ENCODE measurements around the gene MCEMP1.

- no peak for TF ChIP-seq SIN3A (IDR thresholded peaks at IDR 0.05; ENCODE audit: borderline replicate concordance, low read depth, low read length)
- no peak for TF ChIP-seq NFYB (CRISPR knock-in tag; IDR thresholded peaks at IDR 0.05)
- no peak for TF ChIP-seq ZNF629 (CRISPR knock-in tag; conservative IDR thresholded peaks at IDR 0.05)
- TF ChIP-seq NCOA5 (CRISPR knock-in tag; IDR thresholded peaks at IDR 0.05), result no peak
- TF ChIP-seq ZNF136 (CRISPR knock-in tag; IDR thresholded peaks at IDR 0.05; ENCODE audit: low read depth), result no peak
- TF ChIP-seq MXI1 (IDR thresholded peaks at IDR 0.05; ENCODE audit: borderline replicate concordance, low read depth, low read length), result no peak
- no peak for TF ChIP-seq NR2C2 (CRISPR knock-in tag; IDR thresholded peaks at IDR 0.05; ENCODE audit: borderline replicate concordance)
- TF ChIP-seq ATF2 (CRISPR knock-in tag; IDR thresholded peaks at IDR 0.05), result no peak
- TF ChIP-seq CTCF (CRISPR knock-in tag; IDR thresholded peaks at IDR 0.05), result no peak
- TF ChIP-seq ELK4 (CRISPR knock-in tag; IDR thresholded peaks at IDR 0.05; ENCODE audit: borderline replicate concordance), result no peak
- no peak for TF ChIP-seq RAD21 (CRISPR knock-in tag; IDR thresholded peaks at IDR 0.05)
- TF ChIP-seq EZH2 (conservative IDR thresholded peaks at IDR 0.05; ENCODE audit: low read depth, low read length), result no peak
- no peak for TF ChIP-seq ZNF770 (CRISPR knock-in tag; IDR thresholded peaks at IDR 0.05)
- TF ChIP-seq AFF4 (CRISPR knock-in tag; IDR thresholded peaks at IDR 0.05), result no peak
Observed at GRCh38 chr19:7645163-7645562, 31.7 kb upstream of the MCEMP1 start.

Data from HepG2 (cell line).